GM08714 (cell line): Measurements from ENCODE around the gene SEC31A.
"Not testable (repeated sequence)": the region's sequence is repeated elsewhere in the genome, so short reads cannot be mapped to it uniquely, and the experiment has no call there.

Source experiments
- H3K4me3 ChIP-seq: fragments of 200-500 bp; sonication (Bioruptor generic); 2 replicates; pipeline ENCODE4 v1.5.1; 2014; ENCODE audit warnings: mild to moderate bottlenecking, low read length, inconsistent platforms
- ZNF274 ChIP-seq: IDR thresholded peaks from 2 replicates; pipeline ENCODE4 v1.6.1; 2012; ENCODE audit warnings: mild to moderate bottlenecking, low read depth, low read length

The SEC31A gene

DNA sequence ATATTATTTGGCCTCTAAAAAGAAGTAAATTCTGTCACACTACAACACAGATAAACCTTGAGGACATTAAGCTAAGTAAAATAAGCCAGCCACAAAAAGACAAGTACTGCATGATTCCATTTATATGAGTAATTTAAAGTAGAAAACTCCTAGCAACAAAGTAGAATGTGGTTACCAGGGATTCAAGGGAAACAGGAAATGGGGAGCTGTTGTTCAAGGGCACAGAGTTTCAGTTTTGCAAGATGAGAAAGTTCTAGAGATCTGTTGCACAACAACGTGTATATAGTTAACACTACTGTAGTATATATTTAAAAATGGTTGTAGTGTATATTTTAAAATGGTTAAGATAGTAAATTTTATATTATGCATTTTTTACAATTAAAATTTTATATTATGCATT is 25.4 kb downstream of the SEC31A start:
- no peak for TF ChIP-seq ZNF274
- H3K4me3 ChIP-seq: no peak overlapping the region

DNA sequence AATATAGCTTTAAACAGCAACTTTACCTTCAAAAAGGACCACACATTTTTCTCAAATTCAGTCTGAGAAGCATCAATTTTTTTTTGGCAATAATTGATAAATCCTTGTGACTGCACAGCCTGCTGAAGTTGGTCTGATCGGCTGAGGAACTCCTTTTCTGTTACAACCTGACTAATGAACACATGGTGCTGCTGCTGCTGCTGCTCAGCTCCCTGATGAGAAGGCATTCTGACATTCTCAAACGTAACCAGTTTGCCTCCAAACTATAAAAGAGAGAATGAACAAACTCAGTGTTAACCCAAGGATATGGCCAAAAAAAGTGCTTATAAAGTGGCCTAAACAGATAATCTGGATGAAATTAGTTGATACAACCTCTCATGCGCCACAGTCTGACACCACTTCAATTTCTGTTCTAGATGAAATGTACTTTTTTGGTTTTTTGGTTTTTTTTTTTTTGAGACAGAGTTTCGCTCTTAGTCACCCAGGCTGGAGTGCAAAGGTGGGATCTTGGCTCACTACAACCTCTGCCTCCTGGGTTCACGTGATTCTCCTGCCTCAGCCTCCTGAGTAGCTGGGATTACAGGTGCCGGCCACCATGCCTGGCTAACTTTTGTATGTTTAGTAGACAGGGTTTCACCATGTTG is 26.5 kb downstream of the SEC31A start:
- no peak overlapping the region for H3K4me3 ChIP-seq
- no peak for TF ChIP-seq ZNF274

- TF ChIP-seq ZNF274: no peak
- no peak overlapping the region for H3K4me3 ChIP-seq
Observed at GRCh38 chr4:82861529-82861928, 29.4 kb downstream of the SEC31A start.

DNA sequence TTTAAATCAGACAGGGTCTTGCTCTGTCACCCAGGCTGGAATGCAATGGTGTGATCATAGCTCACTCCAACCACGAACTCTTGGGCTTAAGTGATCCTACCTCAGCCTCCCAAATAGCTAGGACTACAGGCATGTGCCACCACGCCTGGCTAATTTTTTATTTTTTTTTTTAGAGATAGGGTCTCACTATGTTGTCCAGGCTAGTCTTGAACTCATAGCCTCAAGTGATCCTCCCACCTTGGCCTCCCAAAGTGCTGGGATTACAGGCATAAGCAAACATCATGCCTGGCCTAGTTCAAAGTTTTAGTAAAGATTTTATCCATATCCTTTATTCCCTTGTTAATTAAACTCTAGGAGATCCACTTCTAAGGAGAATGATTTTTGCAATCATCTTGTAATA is 30.5 kb downstream of the SEC31A start:
- H3K4me3 ChIP-seq: not testable (repeated sequence)

DNA sequence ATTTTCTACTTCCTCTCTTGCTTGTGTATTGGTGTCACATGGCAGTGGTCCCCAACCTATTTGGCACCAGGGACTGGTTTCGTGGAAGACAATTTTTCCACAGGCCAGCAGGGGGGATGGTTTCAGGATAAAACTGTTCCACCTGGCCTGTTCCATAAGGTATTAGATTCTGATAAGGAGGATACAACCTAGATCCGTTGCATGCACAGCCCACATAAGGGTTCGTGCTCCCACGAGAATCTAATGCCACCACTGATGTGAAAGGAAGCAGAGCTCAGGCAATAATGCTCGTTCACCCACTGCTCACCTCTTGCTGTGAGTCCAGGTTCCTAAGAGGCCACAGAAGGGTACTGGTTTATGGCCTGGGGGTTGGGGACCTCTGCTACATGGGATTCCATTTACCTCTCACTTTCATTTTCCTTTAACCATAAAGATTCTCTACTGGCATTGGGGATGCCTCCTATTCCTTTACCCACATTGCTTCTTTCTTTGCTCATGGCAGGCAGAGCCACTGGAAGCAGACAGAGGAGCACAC is 38.1 kb downstream of the SEC31A start:
- no peak for TF ChIP-seq ZNF274
- no peak overlapping the region for H3K4me3 ChIP-seq

DNA sequence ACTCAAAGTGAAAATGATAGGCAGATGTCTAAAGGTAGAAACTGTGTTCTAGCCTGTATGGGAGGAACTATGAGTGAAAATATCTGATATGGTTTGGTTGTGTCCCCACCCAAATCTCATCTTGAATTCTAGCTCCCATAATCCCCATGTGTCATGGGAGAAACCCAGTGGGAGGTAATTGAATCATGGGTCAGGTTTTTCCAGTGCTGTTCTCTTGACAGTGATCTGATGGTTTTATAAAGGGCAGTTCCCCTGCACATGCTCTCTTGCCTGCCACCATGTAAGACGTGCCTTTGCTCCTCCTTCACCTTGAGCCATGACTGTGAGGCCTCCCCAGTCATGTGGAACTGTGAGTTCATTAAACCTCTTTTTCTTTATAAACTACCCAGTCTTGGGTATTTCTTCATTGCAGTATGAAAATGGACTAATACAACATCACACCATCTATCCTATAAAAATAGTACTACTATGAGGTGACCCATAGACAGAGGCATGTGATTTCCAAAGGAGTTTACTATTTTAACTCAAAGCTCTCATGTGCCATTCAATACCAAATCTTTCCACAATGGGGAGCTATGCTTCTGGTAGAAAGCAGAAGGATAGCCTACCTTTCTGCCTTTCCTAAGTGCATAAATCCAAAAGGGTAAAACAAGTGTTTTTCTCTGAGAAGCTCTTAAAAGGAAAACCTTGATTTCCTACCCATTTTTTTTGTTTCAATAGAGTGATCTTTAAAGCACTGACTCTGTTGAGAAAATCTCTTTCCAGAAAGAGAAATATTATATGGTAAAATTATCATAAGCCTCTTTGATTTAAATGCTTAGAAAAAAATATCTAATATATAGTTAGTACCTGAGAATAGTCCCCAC is 38.8 kb downstream of the SEC31A start:
- no peak for TF ChIP-seq ZNF274
- no peak overlapping the region for H3K4me3 ChIP-seq

GRCh38 chr4:82851318-82851717 is 39.6 kb downstream of the SEC31A start:
- TF ChIP-seq ZNF274: no peak
- no peak overlapping the region for H3K4me3 ChIP-seq

DNA sequence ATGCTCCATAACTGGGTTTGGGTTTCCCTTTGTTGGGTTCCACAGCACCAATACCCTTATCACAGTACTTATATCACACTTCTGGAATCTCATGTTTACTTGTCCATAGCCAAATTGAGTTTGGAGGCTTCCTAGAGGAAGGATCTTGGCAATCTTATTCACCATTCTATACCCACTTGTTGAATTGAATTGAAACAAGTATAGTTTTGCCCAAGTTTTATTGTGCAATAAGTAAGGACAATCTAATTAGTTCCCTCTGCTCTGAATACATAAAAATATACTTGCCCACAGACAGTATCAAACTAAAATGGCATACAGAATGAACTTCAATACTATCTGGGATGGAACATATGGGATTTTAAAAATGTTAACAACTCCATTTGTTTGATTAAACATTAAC is 40.3 kb downstream of the SEC31A start:
- no peak overlapping the region for H3K4me3 ChIP-seq
- no peak for TF ChIP-seq ZNF274

DNA sequence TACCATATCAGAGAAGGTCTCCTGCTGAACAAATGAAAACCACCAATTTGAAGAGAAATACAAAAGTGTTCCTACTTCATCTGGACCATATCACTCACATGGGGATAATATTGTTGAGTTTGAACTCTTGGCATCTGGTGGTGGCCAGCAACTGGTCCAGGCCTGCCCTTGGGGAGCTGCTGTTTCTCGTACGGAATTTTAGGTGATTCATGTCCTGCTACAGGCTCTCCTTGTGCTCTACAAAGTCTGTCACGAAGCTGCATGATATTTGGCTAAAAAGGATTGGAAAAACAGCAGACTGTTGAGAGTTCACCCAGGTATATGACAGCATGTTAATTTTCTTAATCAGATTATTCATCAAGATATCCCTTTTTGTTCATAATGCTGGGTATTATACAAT is 42.2 kb downstream of the SEC31A start:
- H3K4me3 ChIP-seq: no peak overlapping the region
- no peak for TF ChIP-seq ZNF274

GRCh38 chr4:82842593-82842992 is 48.4 kb downstream of the SEC31A start:
- no peak for TF ChIP-seq ZNF274
- no peak overlapping the region for H3K4me3 ChIP-seq

DNA sequence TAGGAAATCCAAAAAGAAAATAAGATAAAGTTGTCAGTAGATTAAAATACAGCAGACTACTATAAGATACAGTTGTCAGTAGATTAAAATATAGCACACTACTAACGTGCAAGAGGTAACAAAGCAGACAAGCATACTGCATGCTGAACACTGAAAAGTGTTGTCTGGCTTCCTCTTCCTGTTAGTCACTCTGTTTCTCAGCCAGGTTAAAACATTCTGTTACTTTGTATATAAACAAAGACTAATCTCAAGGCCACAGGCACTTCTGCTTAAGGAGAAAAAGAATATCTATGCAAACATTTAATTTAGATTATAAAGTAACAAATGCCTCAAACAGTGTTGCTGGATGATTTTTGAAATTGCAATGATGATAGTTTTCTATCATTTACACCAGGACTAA is 51.3 kb downstream of the SEC31A start:
- no peak overlapping the region for H3K4me3 ChIP-seq
- no peak for TF ChIP-seq ZNF274

- H3K4me3 ChIP-seq: no peak overlapping the region
- TF ChIP-seq ZNF274: no peak
Observed at GRCh38 chr4:82833696-82834313, 57.1 kb downstream of the SEC31A start.

GRCh38 chr4:82833060-82833459 is 57.9 kb downstream of the SEC31A start:
- not testable (repeated sequence) for H3K4me3 ChIP-seq

DNA sequence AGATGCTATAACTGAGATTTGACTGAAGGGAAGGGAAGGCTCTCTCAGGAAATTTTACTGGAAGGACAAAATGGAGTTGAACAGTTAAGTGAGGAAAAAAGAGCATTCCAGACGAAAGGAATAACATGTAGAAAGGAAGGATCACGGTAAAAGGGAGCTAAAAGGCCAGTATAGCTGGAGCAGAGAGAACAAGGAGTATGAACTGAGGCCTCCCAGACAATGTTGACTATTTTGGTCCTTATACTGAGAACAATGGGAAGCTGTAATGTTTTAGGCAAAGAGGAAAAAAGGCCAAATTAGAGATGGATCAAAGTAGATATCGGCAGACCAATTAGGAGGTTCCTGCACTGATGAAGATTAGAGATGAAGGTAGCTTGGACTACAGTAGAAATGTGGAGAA is 65.5 kb downstream of the SEC31A start:
- TF ChIP-seq ZNF274: no peak
- no peak overlapping the region for H3K4me3 ChIP-seq

DNA sequence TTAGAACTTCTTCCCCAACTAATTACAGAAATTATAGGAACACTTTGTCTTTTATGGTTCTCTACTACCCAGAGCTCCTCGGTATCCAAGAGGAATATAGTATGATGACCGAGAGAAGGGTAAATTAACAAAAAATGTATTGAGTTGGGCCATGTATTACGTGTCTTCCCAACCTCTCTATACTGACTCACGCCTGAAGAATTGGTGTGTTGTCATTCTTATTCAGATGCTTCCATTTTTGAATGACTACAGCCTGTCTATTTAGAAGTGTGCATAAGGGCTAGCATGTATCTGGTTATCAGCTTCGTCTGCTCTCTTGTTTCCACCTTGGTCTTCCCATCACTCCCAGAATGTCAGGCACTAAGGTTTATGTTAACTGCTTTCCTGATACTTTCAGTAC is 67.9 kb downstream of the SEC31A start:
- no peak overlapping the region for H3K4me3 ChIP-seq
- no peak for TF ChIP-seq ZNF274
